Measurements from ENCODE around the gene MAJIN.

Gene MAJIN

GRCh38 chr11:64918017-64918416 is 53.9 kb downstream of the MAJIN start:
- peak overlapping the region; percentile 60 for H3K4me3 ChIP-seq (ENCODE audit: low read length)
- TF ChIP-seq CTCF (conservative IDR thresholded peaks at IDR 0.05; ENCODE audit: low read depth, low read length): peak; percentile 41
- DNase-seq (ENCODE audit: low read depth): no peak

- DNase-seq (ENCODE audit: low read depth): no peak
- H3K4me3 ChIP-seq (ENCODE audit: low read length): peak overlapping the region; percentile 60
- no peak for TF ChIP-seq CTCF (conservative IDR thresholded peaks at IDR 0.05; ENCODE audit: low read depth, low read length)
Measured at GRCh38 chr11:64917663-64917995, 54.3 kb downstream of the MAJIN start.

GRCh38 chr11:64916775-64917662 is 54.9 kb downstream of the MAJIN start, which contains the start of gene ATG2A:
TSS of gene ATG2A (minus strand) at chr11:64917209. CDS start at chr11:64917135, 74 bp downstream.
- no peak for TF ChIP-seq CTCF (conservative IDR thresholded peaks at IDR 0.05; ENCODE audit: low read depth, low read length)
- DNase-seq (ENCODE audit: low read depth): peak; percentile 98
- H3K4me3 ChIP-seq (ENCODE audit: low read length): peak within 1 kb of the TSS; percentile 95

- peak overlapping the region; percentile 95 for H3K4me3 ChIP-seq (ENCODE audit: low read length)
- no peak for DNase-seq (ENCODE audit: low read depth)
- no peak for TF ChIP-seq CTCF (conservative IDR thresholded peaks at IDR 0.05; ENCODE audit: low read depth, low read length)
Measured at GRCh38 chr11:64916040-64916774, 55.7 kb downstream of the MAJIN start.

GRCh38 chr11:64915376-64915887 is 56.5 kb downstream of the MAJIN start:
- DNase-seq (ENCODE audit: low read depth): no peak
- no peak for TF ChIP-seq CTCF (conservative IDR thresholded peaks at IDR 0.05; ENCODE audit: low read depth, low read length)
- H3K4me3 ChIP-seq (ENCODE audit: low read length): peak overlapping the region; percentile 95

GRCh38 chr11:64914123-64914522 is 57.8 kb downstream of the MAJIN start:
- no peak for DNase-seq (ENCODE audit: low read depth)
- no peak overlapping the region for H3K4me3 ChIP-seq (ENCODE audit: low read length)
- no peak for TF ChIP-seq CTCF (conservative IDR thresholded peaks at IDR 0.05; ENCODE audit: low read depth, low read length)
